GM19328 (cell line): ENCODE measurements around the gene LRATD1.
"Not testable (repeated sequence)": the region's sequence is repeated elsewhere in the genome, so short reads cannot be mapped to it uniquely, and the experiment has no call there.

Experiments
- ATAC-seq: cut with Tn5 transposase; IDR thresholded peaks from one replicate; pipeline ENCODE4 v1.9.1; 2021; ENCODE audit warnings: mild to moderate bottlenecking, moderate library complexity; ENCODE audit not compliant: unreplicated experiment

LRATD1 gene

GRCh38 chr2:14632133-14632936 lies at the start of gene LRATD1:
Gene LRATD1, plus strand, starts transcription at chr2:14632717. Its CDS starts 1,263 bp downstream, at chr2:14633980.
- no peak for ATAC-seq

- no peak for ATAC-seq
Observed at GRCh38 chr2:14583059-14583458, 49.5 kb upstream of the LRATD1 start.

- no peak for ATAC-seq
Observed at GRCh38 chr2:14583802-14584201, 48.7 kb upstream of the LRATD1 start.

GRCh38 chr2:14587119-14587518 lies 45.4 kb upstream of the LRATD1 start:
- no peak for ATAC-seq

GRCh38 chr2:14601156-14601770 lies 31.3 kb upstream of the LRATD1 start:
- no peak for ATAC-seq

GRCh38 chr2:14602309-14602708 lies 30.2 kb upstream of the LRATD1 start:
- no peak for ATAC-seq

- ATAC-seq = no peak
Observed at GRCh38 chr2:14603676-14604075, 28.8 kb upstream of the LRATD1 start.

- ATAC-seq = no peak
Observed at GRCh38 chr2:14608245-14608644, 24.3 kb upstream of the LRATD1 start.

- no peak for ATAC-seq
Observed at GRCh38 chr2:14614017-14614416, 18.5 kb upstream of the LRATD1 start.

- ATAC-seq = no peak
Observed at GRCh38 chr2:14615121-14615520, 17.4 kb upstream of the LRATD1 start.

- no peak for ATAC-seq
Observed at GRCh38 chr2:14615760-14616159, 16.8 kb upstream of the LRATD1 start.

- no peak for ATAC-seq
Observed at GRCh38 chr2:14616342-14616741, 16.2 kb upstream of the LRATD1 start.

- ATAC-seq = no peak
Observed at GRCh38 chr2:14616950-14617349, 15.6 kb upstream of the LRATD1 start.

- no peak for ATAC-seq
Observed at GRCh38 chr2:14619441-14619840, 13.1 kb upstream of the LRATD1 start.

- no peak for ATAC-seq
Observed at GRCh38 chr2:14621114-14621513, 11.4 kb upstream of the LRATD1 start.

GRCh38 chr2:14621906-14622549 lies 10.5 kb upstream of the LRATD1 start:
- ATAC-seq = no peak

- not testable (repeated sequence) for ATAC-seq
Observed at GRCh38 chr2:14622550-14622939, 10.0 kb upstream of the LRATD1 start.

GRCh38 chr2:14623237-14623636 lies 9.3 kb upstream of the LRATD1 start:
- ATAC-seq = no peak

GRCh38 chr2:14626873-14627272 lies 5.6 kb upstream of the LRATD1 start:
- no peak for ATAC-seq

GRCh38 chr2:14628901-14629300 lies 3.6 kb upstream of the LRATD1 start:
- ATAC-seq = no peak

- no peak for ATAC-seq
Observed at GRCh38 chr2:14631406-14632040, 994 bp upstream of the LRATD1 start.

- no peak for ATAC-seq
Observed at GRCh38 chr2:14633061-14633460, 544 bp downstream of the LRATD1 start.
